ENCODE results near the gene MARK3.

MARK3 gene

DNA sequence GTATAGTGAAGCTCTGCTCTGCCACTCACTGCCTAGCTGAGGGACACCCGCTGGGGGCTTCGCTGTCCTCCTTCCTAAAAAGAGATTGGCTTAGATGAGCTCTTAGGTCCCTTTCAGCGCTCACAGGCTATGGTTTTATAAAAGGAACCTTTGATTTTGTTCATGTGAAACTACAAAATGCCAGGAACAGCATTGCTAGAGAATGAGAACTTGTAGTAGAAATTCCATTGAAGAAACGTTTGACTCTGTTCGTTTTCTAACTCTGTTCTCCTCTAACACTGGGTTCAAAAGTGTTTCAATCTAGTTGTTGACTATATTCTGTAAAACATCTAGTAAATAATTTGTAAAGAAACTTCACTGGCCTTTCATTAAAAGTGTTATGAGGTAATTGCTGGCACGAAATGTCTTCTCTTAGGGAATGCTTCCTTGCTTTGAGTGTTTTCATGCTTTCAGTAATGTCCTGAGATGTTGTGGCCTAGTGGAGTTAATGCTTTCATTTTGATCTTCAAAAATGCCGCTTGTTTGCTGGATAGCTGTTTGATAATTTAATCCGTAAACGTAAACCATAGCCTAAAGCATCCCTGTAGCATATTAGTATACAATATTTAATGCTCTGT, 1.6 kb downstream of the MARK3 start:
- no peak for DNase-seq (ENCODE audit: low read depth)
- peak overlapping the region; percentile 67 for H3K4me3 ChIP-seq (ENCODE audit: low read depth, low read length)

DNA sequence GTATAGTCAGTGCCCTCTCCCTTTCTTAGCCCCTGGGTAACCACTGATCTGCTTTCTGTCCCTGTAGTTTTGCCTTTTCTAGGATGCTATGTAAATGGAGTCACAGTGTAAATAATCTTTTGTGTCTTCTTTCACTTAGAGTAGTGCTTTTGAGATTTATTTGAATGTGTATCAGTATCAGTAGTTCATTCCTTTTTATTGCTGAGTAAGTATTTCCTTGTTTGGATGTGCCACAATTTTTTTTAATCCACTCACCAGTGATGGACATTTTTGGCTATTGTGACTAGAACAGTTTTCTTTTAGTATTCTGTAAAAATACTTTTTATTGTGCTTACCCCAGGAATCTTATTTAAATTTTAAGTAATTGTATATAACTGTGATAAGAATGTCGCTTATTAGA, 3.4 kb downstream of the MARK3 start:
- no peak overlapping the region for H3K4me3 ChIP-seq (ENCODE audit: low read depth, low read length)
- no peak for DNase-seq (ENCODE audit: low read depth)
- TF ChIP-seq, protein P1, sequence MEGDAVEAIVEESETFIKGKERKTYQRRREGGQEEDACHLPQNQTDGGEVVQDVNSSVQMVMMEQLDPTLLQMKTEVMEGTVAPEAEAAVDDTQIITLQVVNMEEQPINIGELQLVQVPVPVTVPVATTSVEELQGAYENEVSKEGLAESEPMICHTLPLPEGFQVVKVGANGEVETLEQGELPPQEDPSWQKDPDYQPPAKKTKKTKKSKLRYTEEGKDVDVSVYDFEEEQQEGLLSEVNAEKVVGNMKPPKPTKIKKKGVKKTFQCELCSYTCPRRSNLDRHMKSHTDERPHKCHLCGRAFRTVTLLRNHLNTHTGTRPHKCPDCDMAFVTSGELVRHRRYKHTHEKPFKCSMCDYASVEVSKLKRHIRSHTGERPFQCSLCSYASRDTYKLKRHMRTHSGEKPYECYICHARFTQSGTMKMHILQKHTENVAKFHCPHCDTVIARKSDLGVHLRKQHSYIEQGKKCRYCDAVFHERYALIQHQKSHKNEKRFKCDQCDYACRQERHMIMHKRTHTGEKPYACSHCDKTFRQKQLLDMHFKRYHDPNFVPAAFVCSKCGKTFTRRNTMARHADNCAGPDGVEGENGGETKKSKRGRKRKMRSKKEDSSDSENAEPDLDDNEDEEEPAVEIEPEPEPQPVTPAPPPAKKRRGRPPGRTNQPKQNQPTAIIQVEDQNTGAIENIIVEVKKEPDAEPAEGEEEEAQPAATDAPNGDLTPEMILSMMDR (IDR thresholded peaks at IDR 0.05; ENCODE audit: insufficient read depth, low read depth, low read length, missing control alignments) = no peak

More for the DNA sequence above, 1.6 kb downstream of the MARK3 start:
- TF ChIP-seq, protein P1 (IDR thresholded peaks at IDR 0.05; ENCODE audit: insufficient read depth, low read depth, low read length, missing control alignments) = no peak

DNA sequence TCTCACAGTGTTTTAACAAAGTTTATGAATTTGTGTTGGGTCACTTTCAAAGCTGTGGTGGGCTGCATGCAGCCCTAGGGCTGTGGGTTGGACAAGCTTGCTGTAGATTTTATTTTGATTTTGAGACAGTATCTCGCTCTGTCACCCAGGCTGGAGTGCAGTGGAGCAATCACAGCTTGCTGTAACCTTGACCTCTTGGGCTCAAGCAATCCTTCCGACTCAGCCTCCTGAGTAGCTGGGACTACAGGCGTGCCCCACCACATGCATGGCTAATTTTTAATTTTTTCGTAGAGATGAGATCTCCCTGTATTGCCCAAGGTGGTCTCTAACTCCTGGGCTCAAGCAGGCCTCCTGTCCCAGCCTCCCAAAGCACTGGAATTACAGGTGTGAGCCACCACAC, 5.4 kb downstream of the MARK3 start:
- no peak for DNase-seq (ENCODE audit: low read depth)
- no peak overlapping the region for H3K4me3 ChIP-seq (ENCODE audit: low read depth, low read length)
- TF ChIP-seq, protein P1 (IDR thresholded peaks at IDR 0.05; ENCODE audit: insufficient read depth, low read depth, low read length, missing control alignments) = no peak

DNA sequence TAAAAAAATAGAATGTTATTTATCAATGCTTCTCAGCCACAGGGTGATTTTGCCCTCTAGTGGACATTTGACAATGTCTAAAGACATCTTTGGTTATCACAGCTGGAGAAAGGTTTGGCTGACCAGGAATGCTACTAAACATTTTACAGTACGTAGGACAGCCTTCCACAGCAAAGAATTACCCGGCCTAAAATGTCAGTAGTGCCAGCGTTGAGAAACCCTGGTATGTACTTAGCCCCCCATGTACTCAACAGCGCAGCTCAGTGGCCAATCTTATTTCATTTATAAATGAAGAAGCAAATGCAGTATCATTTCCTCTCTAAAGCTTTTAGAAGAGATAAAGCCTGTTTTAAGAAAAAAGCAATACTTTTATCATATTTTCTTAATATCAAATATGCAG, 5.8 kb downstream of the MARK3 start:
- H3K4me3 ChIP-seq (ENCODE audit: low read depth, low read length) = no peak overlapping the region
- TF ChIP-seq, protein P1 (IDR thresholded peaks at IDR 0.05; ENCODE audit: insufficient read depth, low read depth, low read length, missing control alignments) = peak; percentile 69
- DNase-seq (ENCODE audit: low read depth) = peak; percentile 63

DNA sequence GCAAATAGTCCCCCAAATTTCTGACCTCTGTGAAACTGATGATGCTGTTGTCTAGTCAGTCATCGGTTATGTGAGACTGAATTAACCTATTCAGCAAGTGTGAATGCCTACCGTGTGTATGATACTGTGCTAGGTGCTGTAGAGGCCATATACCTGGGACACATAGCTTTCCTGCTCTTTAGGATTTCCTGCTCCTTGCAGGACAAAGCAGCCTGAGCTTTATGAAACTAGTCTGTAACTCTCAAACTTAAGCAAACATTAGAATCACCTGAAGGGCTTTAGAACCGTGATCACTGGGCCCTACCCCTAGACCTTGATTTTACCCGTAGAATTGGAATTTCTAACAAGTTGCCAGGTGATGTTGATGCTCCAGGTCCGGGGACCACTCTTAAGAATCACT, 6.9 kb downstream of the MARK3 start:
- H3K4me3 ChIP-seq (ENCODE audit: low read depth, low read length) = no peak overlapping the region
- TF ChIP-seq, protein P1 (IDR thresholded peaks at IDR 0.05; ENCODE audit: insufficient read depth, low read depth, low read length, missing control alignments) = no peak
- no peak for DNase-seq (ENCODE audit: low read depth)

DNA sequence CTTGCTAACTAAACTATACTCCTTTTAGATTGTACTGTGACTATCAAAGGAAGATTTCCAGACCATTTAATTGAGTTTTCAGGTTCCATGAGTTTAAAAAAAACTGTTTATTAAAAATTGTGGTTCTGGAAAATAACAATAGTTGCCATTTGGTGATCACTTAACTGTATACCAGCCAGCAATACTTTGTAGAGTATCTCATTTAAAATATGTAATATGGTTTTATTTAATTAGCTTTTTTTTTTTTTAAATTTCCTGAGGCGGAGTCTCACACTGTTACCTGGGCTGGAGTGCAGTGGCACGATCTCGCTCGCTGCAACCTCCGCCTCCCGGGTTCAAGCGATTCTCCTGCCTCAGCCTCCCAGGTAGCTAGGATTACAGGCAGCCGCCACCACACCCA, 7.4 kb downstream of the MARK3 start:
- TF ChIP-seq, protein P1 (IDR thresholded peaks at IDR 0.05; ENCODE audit: insufficient read depth, low read depth, low read length, missing control alignments) = no peak
- DNase-seq (ENCODE audit: low read depth) = no peak

DNA sequence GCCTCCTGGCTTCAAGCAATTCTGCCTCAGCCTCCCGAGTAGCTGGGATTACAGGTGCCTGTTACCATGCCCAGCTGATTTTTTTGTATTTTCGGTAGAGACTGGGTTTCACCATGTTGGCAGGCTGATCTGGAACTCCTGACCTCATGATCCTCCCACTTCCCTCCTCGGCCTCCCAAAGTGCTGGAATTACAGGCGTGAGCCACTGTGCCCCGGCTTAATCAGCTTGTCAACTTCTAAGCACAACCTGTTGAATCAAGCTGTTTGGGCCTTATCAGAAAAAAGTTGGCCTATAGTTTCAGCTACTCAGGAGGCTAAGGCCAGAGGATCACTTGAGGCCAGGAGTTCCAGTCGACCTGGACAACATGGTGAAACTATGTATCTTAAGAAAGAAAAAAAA, 7.9 kb downstream of the MARK3 start:
- TF ChIP-seq, protein P1 (IDR thresholded peaks at IDR 0.05; ENCODE audit: insufficient read depth, low read depth, low read length, missing control alignments) = no peak
- H3K4me3 ChIP-seq (ENCODE audit: low read depth, low read length) = no peak overlapping the region
- no peak for DNase-seq (ENCODE audit: low read depth)

More for the DNA sequence above, 7.4 kb downstream of the MARK3 start:
- no peak overlapping the region for H3K4me3 ChIP-seq (ENCODE audit: low read depth, low read length)
